ENCODE measurements around the gene CFAP206.

GRCh38 chr6:87396595-87397392, 11.0 kb upstream of the CFAP206 start:
- no peak for TF ChIP-seq CTCF (IDR thresholded peaks at IDR 0.05)
- TF ChIP-seq POLR2A (IDR thresholded peaks at IDR 0.05): no peak
- TF ChIP-seq EP300 (IDR thresholded peaks at IDR 0.05): no peak
- TF ChIP-seq POLR2AphosphoS5 (IDR thresholded peaks at IDR 0.05): no peak

Measured in sigmoid colon (tissue), 4 donors.